ENCODE results near the gene RAB39B.
A peak's percentile ranks its signal among the peaks of the same experiment; 100 is the strongest.
"Not testable (repeated sequence)": the region's sequence is repeated elsewhere in the genome, so short reads cannot be mapped to it uniquely, and the experiment has no call there.

RAB39B gene, protein sequence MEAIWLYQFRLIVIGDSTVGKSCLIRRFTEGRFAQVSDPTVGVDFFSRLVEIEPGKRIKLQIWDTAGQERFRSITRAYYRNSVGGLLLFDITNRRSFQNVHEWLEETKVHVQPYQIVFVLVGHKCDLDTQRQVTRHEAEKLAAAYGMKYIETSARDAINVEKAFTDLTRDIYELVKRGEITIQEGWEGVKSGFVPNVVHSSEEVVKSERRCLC

DNA sequence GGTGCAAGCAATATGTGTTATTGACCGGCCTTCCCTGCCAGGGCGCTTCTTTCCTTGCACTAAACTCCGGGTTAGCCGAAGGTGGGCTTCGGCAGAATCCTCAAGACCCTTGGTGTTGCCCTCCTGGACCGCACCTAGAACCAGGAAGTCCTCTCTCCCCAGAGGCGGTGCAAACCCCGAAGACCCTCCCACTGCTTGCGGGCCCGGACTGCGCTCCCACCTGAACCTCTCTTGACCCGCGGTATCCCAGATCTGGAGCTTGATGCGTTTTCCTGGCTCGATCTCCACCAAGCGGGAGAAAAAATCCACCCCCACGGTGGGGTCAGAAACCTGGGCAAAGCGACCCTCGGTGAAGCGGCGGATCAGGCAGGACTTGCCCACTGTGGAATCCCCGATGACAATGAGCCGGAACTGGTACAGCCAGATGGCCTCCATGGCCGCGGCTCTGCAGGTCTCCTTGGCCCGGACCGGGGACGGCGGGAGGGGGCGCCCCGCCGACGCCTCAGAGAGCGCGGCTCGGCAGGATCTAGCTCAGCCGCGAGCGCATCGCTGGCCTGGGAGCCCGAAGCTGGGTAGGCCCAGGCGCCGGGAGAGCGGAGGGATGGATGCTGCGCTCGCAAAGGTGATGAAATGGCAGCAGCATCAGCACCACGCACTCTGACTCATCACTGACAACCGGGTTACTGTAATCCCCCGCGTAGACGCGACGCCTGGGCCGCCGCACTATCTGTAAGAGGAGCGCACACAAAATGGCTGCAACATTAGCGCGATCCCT, at the start of gene RAB39B:
Gene RAB39B (minus strand): TSS at position 638 of the 775 bp plus-strand sequence. CDS start 203 bp downstream, at position 435.
- H3K4me3 ChIP-seq (ENCODE audit: low read length): no peak within 1 kb of the TSS
- peak; percentile 75 for DNase-seq (ENCODE audit: low read depth)
- TF ChIP-seq, protein P1, sequence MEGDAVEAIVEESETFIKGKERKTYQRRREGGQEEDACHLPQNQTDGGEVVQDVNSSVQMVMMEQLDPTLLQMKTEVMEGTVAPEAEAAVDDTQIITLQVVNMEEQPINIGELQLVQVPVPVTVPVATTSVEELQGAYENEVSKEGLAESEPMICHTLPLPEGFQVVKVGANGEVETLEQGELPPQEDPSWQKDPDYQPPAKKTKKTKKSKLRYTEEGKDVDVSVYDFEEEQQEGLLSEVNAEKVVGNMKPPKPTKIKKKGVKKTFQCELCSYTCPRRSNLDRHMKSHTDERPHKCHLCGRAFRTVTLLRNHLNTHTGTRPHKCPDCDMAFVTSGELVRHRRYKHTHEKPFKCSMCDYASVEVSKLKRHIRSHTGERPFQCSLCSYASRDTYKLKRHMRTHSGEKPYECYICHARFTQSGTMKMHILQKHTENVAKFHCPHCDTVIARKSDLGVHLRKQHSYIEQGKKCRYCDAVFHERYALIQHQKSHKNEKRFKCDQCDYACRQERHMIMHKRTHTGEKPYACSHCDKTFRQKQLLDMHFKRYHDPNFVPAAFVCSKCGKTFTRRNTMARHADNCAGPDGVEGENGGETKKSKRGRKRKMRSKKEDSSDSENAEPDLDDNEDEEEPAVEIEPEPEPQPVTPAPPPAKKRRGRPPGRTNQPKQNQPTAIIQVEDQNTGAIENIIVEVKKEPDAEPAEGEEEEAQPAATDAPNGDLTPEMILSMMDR (IDR thresholded peaks at IDR 0.05; ENCODE audit: insufficient read depth, low read depth, low read length, missing control alignments): no peak

DNA sequence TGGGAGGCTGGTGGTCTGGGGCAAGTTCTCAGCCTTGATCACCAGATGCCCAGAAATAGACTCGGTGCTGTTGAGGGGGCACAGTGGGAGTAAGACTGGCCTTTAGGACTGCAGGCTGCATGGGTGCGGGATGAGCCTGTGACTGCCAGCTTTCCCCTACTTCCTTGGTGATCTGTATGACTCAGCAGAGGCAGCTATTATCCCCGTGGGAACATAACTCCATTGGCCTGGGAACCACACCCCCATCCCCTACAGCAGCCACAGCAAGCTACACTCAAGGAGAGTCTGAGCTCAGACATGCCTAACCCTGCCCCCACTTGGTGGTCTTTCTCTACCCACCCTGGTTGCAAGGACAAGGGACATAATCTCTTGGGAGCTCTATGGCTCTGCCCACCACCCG, 49.5 kb upstream of the RAB39B start:
- peak; percentile 42 for DNase-seq (ENCODE audit: low read depth)
- TF ChIP-seq, protein P1 (IDR thresholded peaks at IDR 0.05; ENCODE audit: insufficient read depth, low read depth, low read length, missing control alignments): no peak
- no peak overlapping the region for H3K4me3 ChIP-seq (ENCODE audit: low read length)

DNA sequence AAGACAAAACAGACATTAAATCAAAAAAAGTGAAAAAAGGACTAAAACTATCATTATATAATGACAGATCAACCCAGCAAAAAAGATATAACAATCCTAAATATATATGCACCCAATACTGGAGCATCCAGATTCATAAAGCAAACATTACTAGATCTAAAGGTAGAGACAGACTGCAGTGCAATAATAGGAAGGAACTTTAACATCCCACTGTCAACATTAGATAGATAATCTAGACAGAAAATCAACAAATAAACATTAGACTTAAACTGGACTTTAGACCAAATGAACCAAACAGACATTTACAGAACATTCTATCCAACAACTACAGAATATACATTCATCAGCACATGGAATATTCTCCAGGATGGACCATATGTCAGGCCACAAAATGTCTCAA, 29.5 kb upstream of the RAB39B start:
- TF ChIP-seq, protein P1 (IDR thresholded peaks at IDR 0.05; ENCODE audit: insufficient read depth, low read depth, low read length, missing control alignments): no peak
- H3K4me3 ChIP-seq (ENCODE audit: low read length): no peak overlapping the region
- no peak for DNase-seq (ENCODE audit: low read depth)

DNA sequence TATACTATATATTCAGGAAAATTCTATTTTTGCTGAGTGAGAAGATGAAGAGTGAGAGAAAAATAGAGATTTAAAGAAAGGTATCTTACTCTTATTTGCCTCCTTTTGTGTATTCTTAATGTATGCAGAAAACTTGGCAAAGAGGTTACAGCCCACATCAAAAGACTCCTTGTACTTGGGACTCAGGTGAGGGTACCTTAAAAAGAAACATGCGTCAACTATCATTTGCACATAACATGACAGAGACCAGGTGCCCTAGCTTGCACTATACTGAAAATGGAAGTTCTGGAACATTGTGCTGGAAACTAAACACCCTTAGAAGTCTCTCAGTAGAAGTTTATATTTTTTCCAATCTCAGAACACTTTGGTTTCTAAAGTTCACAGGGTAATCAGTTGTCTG, 15.6 kb upstream of the RAB39B start:
- no peak for DNase-seq (ENCODE audit: low read depth)
- no peak overlapping the region for H3K4me3 ChIP-seq (ENCODE audit: low read length)
- TF ChIP-seq, protein P1 (IDR thresholded peaks at IDR 0.05; ENCODE audit: insufficient read depth, low read depth, low read length, missing control alignments): no peak

DNA sequence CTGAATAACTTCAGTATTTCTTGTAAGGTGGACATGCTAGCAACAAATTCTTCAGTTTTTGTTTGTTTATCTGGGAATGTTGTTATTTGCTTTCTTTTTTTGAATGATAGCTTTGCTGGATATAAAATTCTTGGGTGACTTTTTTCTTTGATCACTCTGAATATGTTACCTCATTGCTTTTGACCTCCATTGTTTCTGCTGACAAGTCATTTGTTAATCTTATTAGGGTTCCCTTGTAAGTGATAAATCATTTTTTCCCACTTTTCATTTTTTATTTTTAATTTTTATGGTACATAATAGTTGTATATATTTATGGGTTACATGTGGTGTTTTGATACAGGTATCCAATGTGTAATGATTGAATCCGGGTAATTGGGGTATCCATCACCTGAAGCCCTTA, 6.7 kb upstream of the RAB39B start:
- TF ChIP-seq, protein P1 (IDR thresholded peaks at IDR 0.05; ENCODE audit: insufficient read depth, low read depth, low read length, missing control alignments): no peak
- no peak overlapping the region for H3K4me3 ChIP-seq (ENCODE audit: low read length)
- DNase-seq (ENCODE audit: low read depth): no peak

DNA sequence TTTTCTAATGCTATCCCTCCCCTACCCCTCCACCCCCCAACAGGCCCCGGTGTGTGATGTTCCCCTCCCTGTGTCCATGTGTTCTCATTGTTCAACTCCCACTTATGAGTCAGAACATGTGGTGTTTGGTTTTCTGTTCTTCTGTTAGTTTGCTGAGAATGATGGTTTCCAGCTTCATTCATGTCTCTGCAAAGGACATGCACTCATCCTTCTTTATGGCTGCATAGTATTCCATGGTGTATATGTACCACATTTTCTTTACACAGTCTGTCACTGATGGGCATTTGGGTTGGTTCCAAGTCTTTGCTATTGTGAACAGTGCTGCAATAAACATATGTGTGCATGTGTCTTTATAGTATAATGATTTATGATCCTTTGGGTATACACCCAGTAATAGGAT, 3.7 kb upstream of the RAB39B start:
- not testable (repeated sequence) for DNase-seq (ENCODE audit: low read depth); H3K4me3 ChIP-seq (ENCODE audit: low read length)

DNA sequence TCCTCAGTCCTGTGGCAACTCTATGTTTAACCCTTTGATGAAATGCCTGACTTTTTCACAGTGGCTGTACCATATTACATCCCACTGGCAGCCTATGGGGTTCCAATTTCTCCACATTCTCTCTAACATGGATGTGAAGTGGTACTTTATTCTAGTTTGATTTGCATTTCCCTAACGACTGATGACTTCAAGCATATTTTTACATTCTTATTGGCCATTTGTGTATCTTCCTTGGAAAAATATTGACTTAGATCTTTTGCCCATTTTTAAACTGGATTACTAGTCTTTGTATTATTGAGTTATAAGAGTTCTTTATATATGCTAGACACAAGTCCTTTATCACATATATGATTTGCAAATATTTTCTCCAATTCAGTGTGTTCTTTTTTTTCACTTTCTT, 2.1 kb upstream of the RAB39B start:
- TF ChIP-seq, protein P1 (IDR thresholded peaks at IDR 0.05; ENCODE audit: insufficient read depth, low read depth, low read length, missing control alignments): no peak
- no peak for DNase-seq (ENCODE audit: low read depth)
- H3K4me3 ChIP-seq (ENCODE audit: low read length): no peak overlapping the region
